ENCODE data around the gene ZDHHC22. TPM values are rescaled to one million over a fixed set of nuclear protein-coding genes. Genes with fewer than 3 reads are reported as not detected.
A peak's percentile ranks its signal among the peaks of the same experiment; 100 is the strongest.

Gene ZDHHC22
- total RNA-seq, 3 donors from 2014 or later: not detected

GRCh38 chr14:77157740-77158139 is 16.1 kb upstream of the ZDHHC22 start:
- Histone ChIP-seq H3K9me3 (no peaks in the 10 kb centered on the region), H3K4me1 (no peaks in the 10 kb centered on the region), H3K4me3 (no peak overlapping the region), H3K27ac (no peak overlapping the region), H3K27me3 (peaks cover 0 to 7% of the 10 kb centered on the region in 2 donors), H3K36me3 (no peaks in the 10 kb centered on the region)
- TF ChIP-seq POLR2AphosphoS5 (IDR thresholded peaks at IDR 0.05): no peak
- no peak for TF ChIP-seq CTCF (IDR thresholded peaks at IDR 0.05)
- no peak for TF ChIP-seq POLR2A (IDR thresholded peaks at IDR 0.05)
- intact Hi-C loops (cut with DNase I; ENCODE audit: low total_unique reads): no loop called here
- no peak for DNase-seq (ENCODE audit: low spot score in 2 of 2)

GRCh38 chr14:77155083-77155482 is 13.5 kb upstream of the ZDHHC22 start:
- Histone ChIP-seq H3K4me3 (no peak overlapping the region), H3K36me3 (no peaks in the 10 kb centered on the region), H3K4me1 (no peaks in the 10 kb centered on the region), H3K27ac (no peak overlapping the region), H3K27me3 (peaks cover 0 to 7% of the 10 kb centered on the region in 2 donors), H3K9me3 (no peaks in the 10 kb centered on the region)
- intact Hi-C loops (cut with DNase I; ENCODE audit: low total_unique reads): no loop called here
- no peak for DNase-seq (ENCODE audit: low spot score in 2 of 2)
- TF ChIP-seq POLR2AphosphoS5 (IDR thresholded peaks at IDR 0.05) (no peak), POLR2A (IDR thresholded peaks at IDR 0.05) (no peak), CTCF (IDR thresholded peaks at IDR 0.05) (no peak)

- H3K27me3 ChIP-seq: peaks cover 0 to 7% of the 10 kb centered on the region in 2 donors
- intact Hi-C loops (cut with DNase I; ENCODE audit: low total_unique reads): no loop called here
- no peaks in the 10 kb centered on the region for H3K4me1 ChIP-seq
- no peak for DNase-seq (ENCODE audit: low spot score in 2 of 2)
- no peak overlapping the region for H3K4me3 ChIP-seq
- H3K36me3 ChIP-seq: no peaks in the 10 kb centered on the region
- no peaks in the 10 kb centered on the region for H3K9me3 ChIP-seq
- TF ChIP-seq CTCF (IDR thresholded peaks at IDR 0.05): no peak
- TF ChIP-seq POLR2AphosphoS5 (IDR thresholded peaks at IDR 0.05): no peak
- no peak for TF ChIP-seq POLR2A (IDR thresholded peaks at IDR 0.05)
- H3K27ac ChIP-seq: no peak overlapping the region
These were observed 12.8 kb upstream of the ZDHHC22 start for GRCh38 chr14:77154421-77154820.

GRCh38 chr14:77153802-77154201 is 12.2 kb upstream of the ZDHHC22 start:
- intact Hi-C loops (cut with DNase I; ENCODE audit: low total_unique reads): no loop called here
- peaks cover 0 to 7% of the 10 kb centered on the region in 2 donors for H3K27me3 ChIP-seq
- no peaks in the 10 kb centered on the region for H3K4me1 ChIP-seq
- DNase-seq (ENCODE audit: low spot score in 2 of 2): no peak
- H3K4me3 ChIP-seq: no peak overlapping the region
- H3K36me3 ChIP-seq: no peaks in the 10 kb centered on the region
- TF ChIP-seq CTCF (IDR thresholded peaks at IDR 0.05): no peak
- no peak for TF ChIP-seq POLR2A (IDR thresholded peaks at IDR 0.05)
- TF ChIP-seq POLR2AphosphoS5 (IDR thresholded peaks at IDR 0.05): no peak
- H3K9me3 ChIP-seq: no peaks in the 10 kb centered on the region
- no peak overlapping the region for H3K27ac ChIP-seq

GRCh38 chr14:77151918-77152588 is 10.5 kb upstream of the ZDHHC22 start:
- DNase-seq (ENCODE audit: low spot score in 2 of 2): no peak
- Histone ChIP-seq H3K9me3 (no peaks in the 10 kb centered on the region), H3K36me3 (no peaks in the 10 kb centered on the region), H3K27me3 (peaks cover 0 to 10% of the 10 kb centered on the region in 2 donors), H3K4me1 (no peaks in the 10 kb centered on the region), H3K27ac (no peak overlapping the region), H3K4me3 (no peak overlapping the region)
- intact Hi-C loops (cut with DNase I; ENCODE audit: low total_unique reads): no loop called here
- TF ChIP-seq CTCF (IDR thresholded peaks at IDR 0.05) (peak in 2 of 3 donors; percentile 14 to 39), POLR2A (IDR thresholded peaks at IDR 0.05) (no peak)

All from breast epithelium (tissue), 4 donors.